ENCODE data around the gene MYBPC2. TPM values are rescaled to one million over a fixed set of nuclear protein-coding genes. Genes with fewer than 3 reads are reported as not detected.

The MYBPC2 gene
- total RNA-seq, 1 experiment from 2014 or later: 0.18 TPM

DNA sequence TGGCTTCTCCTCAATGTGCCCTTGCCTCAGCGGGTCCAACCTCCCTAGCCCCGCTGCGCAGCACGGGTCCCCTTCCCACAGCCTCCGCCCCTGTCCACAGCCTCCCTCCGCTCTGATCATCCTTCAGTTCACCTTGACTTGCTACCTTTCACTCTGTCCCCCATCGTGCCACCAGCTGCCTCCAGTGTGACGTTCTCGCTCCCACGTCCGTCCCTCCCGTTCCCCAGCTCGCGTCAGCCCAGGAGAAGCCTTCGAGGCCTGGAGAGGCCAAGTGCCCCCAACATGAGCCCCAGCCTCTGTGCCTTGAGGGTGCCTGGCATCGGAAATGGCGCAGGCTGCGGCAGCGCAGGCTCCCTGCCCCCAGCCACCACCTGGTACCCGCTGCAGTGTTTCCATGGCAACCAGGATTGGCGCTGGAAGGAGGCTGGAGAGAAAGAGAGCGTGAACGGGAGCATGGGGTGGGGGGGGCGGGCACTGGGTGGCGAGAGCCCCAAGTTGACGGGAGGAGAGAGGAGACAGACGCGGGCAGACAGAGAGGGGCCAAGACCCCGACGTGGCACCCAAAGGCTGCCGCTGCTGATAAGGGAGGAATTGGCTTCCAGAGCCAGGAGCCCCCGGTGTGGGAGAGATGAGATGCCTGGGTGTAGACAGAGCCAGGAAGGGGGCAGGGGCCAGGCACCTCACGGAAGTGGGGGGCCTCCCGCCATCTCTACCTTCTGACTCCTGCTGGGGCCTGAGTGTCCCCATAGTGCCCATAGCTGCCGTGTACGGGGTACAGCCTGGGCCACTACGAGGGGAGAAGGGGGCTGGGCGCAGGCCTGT, 81.9 kb downstream of the MYBPC2 start:
- POLR2A ChIA-PET: no interaction called here
- BruUV-seq (replicated peaks): no TSS peak
- Histone ChIP-seq H3K27me3 (ENCODE audit: control insufficient read depth, insufficient read depth, low read length) (no peaks in the 10 kb centered on the region), H3K27ac (ENCODE audit: low read length) (no peak overlapping the region), H3K4me3 (ENCODE audit: low read depth in 2 of 2, low read length in 2 of 2) (no peak overlapping the region), H3K4me1 (ENCODE audit: control insufficient read depth, insufficient read depth, low read length) (no peaks in the 10 kb centered on the region), H3K36me3 (ENCODE audit: control insufficient read depth, insufficient read depth, low read length) (no peaks in the 10 kb centered on the region; the same call in 1 of the 2 replicates), H3K9me3 (ENCODE audit: control insufficient read depth, insufficient read depth, low read depth, low read length) (no peaks in the 10 kb centered on the region)
- in situ Hi-C loops (cut with HindIII; ENCODE audit: low pct_unique_long_range_greater_than_20kb, low sequenced_read_pairs): no loop called here
- intact Hi-C loops (cut with micrococcal nuclease; ENCODE audit: unreplicated experiment): no loop called here
- ATAC-seq (no peak), DNase-seq (ENCODE audit: low read depth, low spot score) (no peak)
- CTCF ChIA-PET: no interaction called here
- TF ChIP-seq SIN3A (IDR thresholded peaks at IDR 0.05; ENCODE audit: borderline replicate concordance, insufficient read depth, low read depth, low read length) (no peak), POLR2AphosphoS5 (IDR thresholded peaks at IDR 0.05; ENCODE audit: low read depth, low read length) (no peak)

DNA sequence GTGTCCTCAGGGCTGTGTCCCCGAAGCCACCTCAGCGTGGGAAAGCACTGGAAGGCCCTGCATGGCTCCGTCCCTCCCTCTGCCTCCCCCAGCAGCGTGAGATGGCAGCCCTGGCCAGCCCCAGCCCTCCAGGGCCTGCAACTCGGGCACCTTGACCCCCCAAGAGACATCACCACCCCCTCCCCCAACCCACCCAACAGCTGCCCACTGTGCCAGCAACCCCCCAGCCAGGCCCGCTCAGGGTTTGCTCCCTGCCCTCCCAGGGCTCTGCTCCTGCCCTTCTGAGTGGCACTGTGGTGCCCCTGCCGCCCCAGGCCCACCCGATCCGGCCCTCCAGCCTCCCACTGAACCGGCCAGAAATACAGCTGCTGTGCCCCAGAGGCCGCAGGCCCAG, 82.5 kb downstream of the MYBPC2 start:
- intact Hi-C loops (cut with micrococcal nuclease; ENCODE audit: unreplicated experiment): no loop called here
- ATAC-seq (no peak), DNase-seq (ENCODE audit: low read depth, low spot score) (no peak)
- BruUV-seq (replicated peaks): no TSS peak
- no peak overlapping the region for H3K4me3 ChIP-seq (ENCODE audit: low read depth in 2 of 2, low read length in 2 of 2)
- H3K36me3 ChIP-seq (ENCODE audit: control insufficient read depth, insufficient read depth, low read length): no peaks in the 10 kb centered on the region; the same call in 1 of the 2 replicates
- H3K27ac ChIP-seq (ENCODE audit: low read length): no peak overlapping the region
- in situ Hi-C loops (cut with HindIII; ENCODE audit: low pct_unique_long_range_greater_than_20kb, low sequenced_read_pairs): no loop called here
- H3K9me3 ChIP-seq (ENCODE audit: control insufficient read depth, insufficient read depth, low read depth, low read length): no peaks in the 10 kb centered on the region
- POLR2A ChIA-PET: no interaction called here
- no peaks in the 10 kb centered on the region for H3K4me1 ChIP-seq (ENCODE audit: control insufficient read depth, insufficient read depth, low read length)
- no peaks in the 10 kb centered on the region for H3K27me3 ChIP-seq (ENCODE audit: control insufficient read depth, insufficient read depth, low read length)
- TF ChIP-seq SIN3A (IDR thresholded peaks at IDR 0.05; ENCODE audit: borderline replicate concordance, insufficient read depth, low read depth, low read length) (no peak), REST (IDR thresholded peaks at IDR 0.05; ENCODE audit: insufficient read depth in 1 of 2, low read depth in 2 of 2, low read length in 1 of 2) (no peak)
- TF ChIP-seq, protein P1, sequence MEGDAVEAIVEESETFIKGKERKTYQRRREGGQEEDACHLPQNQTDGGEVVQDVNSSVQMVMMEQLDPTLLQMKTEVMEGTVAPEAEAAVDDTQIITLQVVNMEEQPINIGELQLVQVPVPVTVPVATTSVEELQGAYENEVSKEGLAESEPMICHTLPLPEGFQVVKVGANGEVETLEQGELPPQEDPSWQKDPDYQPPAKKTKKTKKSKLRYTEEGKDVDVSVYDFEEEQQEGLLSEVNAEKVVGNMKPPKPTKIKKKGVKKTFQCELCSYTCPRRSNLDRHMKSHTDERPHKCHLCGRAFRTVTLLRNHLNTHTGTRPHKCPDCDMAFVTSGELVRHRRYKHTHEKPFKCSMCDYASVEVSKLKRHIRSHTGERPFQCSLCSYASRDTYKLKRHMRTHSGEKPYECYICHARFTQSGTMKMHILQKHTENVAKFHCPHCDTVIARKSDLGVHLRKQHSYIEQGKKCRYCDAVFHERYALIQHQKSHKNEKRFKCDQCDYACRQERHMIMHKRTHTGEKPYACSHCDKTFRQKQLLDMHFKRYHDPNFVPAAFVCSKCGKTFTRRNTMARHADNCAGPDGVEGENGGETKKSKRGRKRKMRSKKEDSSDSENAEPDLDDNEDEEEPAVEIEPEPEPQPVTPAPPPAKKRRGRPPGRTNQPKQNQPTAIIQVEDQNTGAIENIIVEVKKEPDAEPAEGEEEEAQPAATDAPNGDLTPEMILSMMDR (IDR thresholded peaks at IDR 0.05): no peak
- CTCF ChIA-PET: no interaction called here

Other genes starting within 250 kb of the MYBPC2 start
- gene MYH14, start 229.3 kb upstream of the MYBPC2 start, total RNA-seq (2021; ENCODE audit: unreplicated experiment): 23.8 TPM
- gene KCNC3, start 103.5 kb upstream of the MYBPC2 start, total RNA-seq (2021; ENCODE audit: unreplicated experiment): 10.8 TPM
- gene NAPSA, start 67.3 kb upstream of the MYBPC2 start, total RNA-seq (2021; ENCODE audit: unreplicated experiment): 2.5 TPM
- 55.8 TPM for gene NR1H2, start 56.4 kb upstream of the MYBPC2 start, total RNA-seq (2021; ENCODE audit: unreplicated experiment)
- 71.7 TPM for gene POLD1, start 48.5 kb upstream of the MYBPC2 start, total RNA-seq (2021; ENCODE audit: unreplicated experiment)
- gene SPIB, start 14.0 kb upstream of the MYBPC2 start, total RNA-seq (2021; ENCODE audit: unreplicated experiment): not detected
- 66.7 TPM for gene EMC10, start 43.6 kb downstream of the MYBPC2 start, total RNA-seq (2021; ENCODE audit: unreplicated experiment)
- 2.0 TPM for gene GARIN5A, start 44.0 kb downstream of the MYBPC2 start, total RNA-seq (2021; ENCODE audit: unreplicated experiment)
- 51.8 TPM for gene JOSD2, start 78.3 kb downstream of the MYBPC2 start, total RNA-seq (2021; ENCODE audit: unreplicated experiment)
- not detected for gene ASPDH, start 81.0 kb downstream of the MYBPC2 start, total RNA-seq (2021; ENCODE audit: unreplicated experiment)
- 0.57 TPM for gene LRRC4B, start 135.5 kb downstream of the MYBPC2 start, total RNA-seq (2021; ENCODE audit: unreplicated experiment)
- not detected for gene SYT3, start 207.0 kb downstream of the MYBPC2 start, total RNA-seq (2021; ENCODE audit: unreplicated experiment)
- gene C19orf81, start 216.6 kb downstream of the MYBPC2 start, total RNA-seq (2021; ENCODE audit: unreplicated experiment): 0.98 TPM